Natural killer cell (primary cell): Measurements from ENCODE around the gene STAM2. TPM values are rescaled to one million over a fixed set of nuclear protein-coding genes. Genes with fewer than 3 reads are reported as not detected.
A peak's percentile ranks its signal among the peaks of the same experiment; 100 is the strongest.

ENCODE experiments used
- ATAC-seq, 3 donors: fragments of 150-1000 bp in 2 of 3; fragments of 200-7000 bp in 1 of 3; cut with Tn5 transposase; 1 replicate in 1 of 3; 2 replicates in 2 of 3; pipeline ENCODE4 v1.10.0; 2021; ENCODE audit warnings: mild to moderate bottlenecking in 2 of 3, moderate library complexity in 2 of 3
- DNase-seq, 2 donors: peaks; one replicate each; pipeline versions ENCODE4 v3.0.0 to v3.0.0-alpha.2; 2013 to 2021; ENCODE audit warnings: mixed read lengths in 1 of 2
- H3K27ac ChIP-seq: one replicate; pipeline ENCODE4 v1.5.1; 2013; ENCODE audit warnings: mild to moderate bottlenecking, low read length
- H3K27me3 ChIP-seq: one replicate; pipeline ENCODE4 v1.6.1; 2013; ENCODE audit warnings: low read length; ENCODE audit not compliant: control insufficient read depth, insufficient read depth
- H3K36me3 ChIP-seq: one replicate; pipeline ENCODE4 v1.6.1; 2013; ENCODE audit warnings: low read length; ENCODE audit not compliant: control insufficient read depth, insufficient read depth
- H3K4me1 ChIP-seq: one replicate; pipeline ENCODE4 v1.6.1; 2013; ENCODE audit warnings: low read length; ENCODE audit not compliant: control insufficient read depth, insufficient read depth
- H3K4me3 ChIP-seq: one replicate; pipeline ENCODE4 v1.5.1; 2013; ENCODE audit warnings: low read length
- H3K9me3 ChIP-seq: one replicate; pipeline ENCODE4 v1.6.1; 2013; ENCODE audit warnings: low read length; ENCODE audit not compliant: control insufficient read depth, insufficient read depth
- H3K27ac Mint-ChIP-seq, 2 donors: one replicate each; pipeline ENCODE4 v1.8.0; 2022; ENCODE audit warnings: mild to moderate bottlenecking in 2 of 2, mixed read lengths in 2 of 2, moderate library complexity in 1 of 2
- H3K27me3 Mint-ChIP-seq, 2 donors: one replicate each; pipeline ENCODE4 v1.8.0; 2022; ENCODE audit warnings: low read depth in 2 of 2, mixed read lengths in 2 of 2
- H3K36me3 Mint-ChIP-seq: one replicate; pipeline ENCODE4 v1.8.0; 2022; ENCODE audit warnings: mixed read lengths
- H3K4me1 Mint-ChIP-seq, 2 donors: one replicate each; pipeline ENCODE4 v1.8.0; 2022; ENCODE audit warnings: mixed read lengths in 2 of 2
- H3K4me3 Mint-ChIP-seq: one replicate; pipeline ENCODE4 v1.8.0; 2022; ENCODE audit warnings: mild to moderate bottlenecking, moderate library complexity, mixed read lengths
- H3K9me3 Mint-ChIP-seq, 2 donors: one replicate each; pipeline ENCODE4 v1.8.0; 2022; ENCODE audit warnings: mixed read lengths in 2 of 2
- CTCF ChIP-seq: fragments of 200-600 bp; IDR thresholded peaks from one replicate; pipeline ENCODE4 v1.8.0; 2022; ENCODE audit warnings: antibody characterized with exemption
- WGBS: methylation state at CpG from one replicate; pipeline ENCODE4 v1.1.7; 2013; ENCODE audit warnings: missing lambda C conversion rate; ENCODE audit not compliant: insufficient coverage; 5-methylcytosine and 5-hydroxymethylcytosine counted together
- intact Hi-C: fragments of 100-400 bp; cut with micrococcal nuclease; formaldehyde crosslinking; loops from one replicate; pipeline ENCODE4 v1.14.2; 2022
- total RNA-seq, 4 donors: library from RNA; stranded (reverse); fragments of 120-200 nt in 1 of 4; gene quantifications; one replicate each; pipeline versions ENCODE4 v1.2.3 to v1.2.4, GENCODE V29; 2013 to 2022

STAM2 gene
- total RNA-seq, 3 donors from 2014 or later (not counting 1 experiment from before 2014, with no cell fraction given) = 18.7 to 23.1 (median 19.2) TPM

GRCh38 chr2:152155209-152155608, 20.4 kb downstream of the STAM2 start:
- Histone ChIP-seq H3K36me3 (peaks cover 2% of the 10 kb centered on the region), H3K4me3 (no peak overlapping the region), H3K9me3 (no peaks in the 10 kb centered on the region), H3K27me3 (no peaks in the 10 kb centered on the region), H3K27ac (no peak overlapping the region), H3K4me1 (peaks cover 6% of the 10 kb centered on the region)
- H3K9me3 Mint-ChIP-seq = no peaks in the 10 kb centered on the region
- peak overlapping the region; percentile 68 for H3K4me3 Mint-ChIP-seq
- ATAC-seq (no peak), DNase-seq (no peak)
- H3K36me3 Mint-ChIP-seq = no peaks in the 10 kb centered on the region
- H3K27ac Mint-ChIP-seq = peak overlapping the region; percentile 75 to 87
- H3K4me1 Mint-ChIP-seq = peaks cover 58 to 60% of the 10 kb centered on the region in 2 donors
- H3K27me3 Mint-ChIP-seq = no peaks in the 10 kb centered on the region
- intact Hi-C loops = no loop called here
- TF ChIP-seq CTCF = no peak
- WGBS = 88% methylated on average over 3 of the region's 4 CpGs

GRCh38 chr2:152154462-152154861, 21.1 kb downstream of the STAM2 start:
- H3K27me3 Mint-ChIP-seq = no peaks in the 10 kb centered on the region
- ATAC-seq (peak; percentile 75 to 94 (median 86)), DNase-seq (no peak)
- Histone ChIP-seq H3K36me3 (peaks cover 2% of the 10 kb centered on the region), H3K4me3 (no peak overlapping the region), H3K4me1 (peaks cover 6% of the 10 kb centered on the region), H3K27ac (no peak overlapping the region), H3K27me3 (no peaks in the 10 kb centered on the region), H3K9me3 (no peaks in the 10 kb centered on the region)
- H3K4me1 Mint-ChIP-seq = peaks cover 56 to 58% of the 10 kb centered on the region in 2 donors
- 53% methylated on average over 4 of the region's 7 CpGs for WGBS
- H3K27ac Mint-ChIP-seq = peak overlapping the region; percentile 75 to 87
- no peaks in the 10 kb centered on the region for H3K9me3 Mint-ChIP-seq
- TF ChIP-seq CTCF = no peak
- peak overlapping the region; percentile 68 for H3K4me3 Mint-ChIP-seq
- intact Hi-C loops = no loop called here
- no peaks in the 10 kb centered on the region for H3K36me3 Mint-ChIP-seq

- peaks cover 5% of the 10 kb centered on the region for H3K36me3 Mint-ChIP-seq
- no peak for DNase-seq
- H3K27ac Mint-ChIP-seq = peak overlapping the region in 1 of 2 donors; percentile 62
- Histone ChIP-seq H3K9me3 (no peaks in the 10 kb centered on the region), H3K36me3 (peaks cover 12% of the 10 kb centered on the region), H3K27ac (no peak overlapping the region), H3K4me1 (no peaks in the 10 kb centered on the region), H3K4me3 (no peak overlapping the region), H3K27me3 (no peaks in the 10 kb centered on the region)
- H3K4me1 Mint-ChIP-seq = peaks cover 10 to 17% of the 10 kb centered on the region in 2 donors
- 60% methylated on average over 5 of the region's 5 CpGs for WGBS
- no peak for TF ChIP-seq CTCF
- intact Hi-C loops = no loop called here
- ATAC-seq = no peak
- H3K9me3 Mint-ChIP-seq = no peaks in the 10 kb centered on the region
- H3K4me3 Mint-ChIP-seq = no peak overlapping the region
- H3K27me3 Mint-ChIP-seq = no peaks in the 10 kb centered on the region
These were observed 40.9 kb downstream of the STAM2 start for GRCh38 chr2:152134488-152135280.
